ENCODE measurements around the gene NXNL1.

DNA sequence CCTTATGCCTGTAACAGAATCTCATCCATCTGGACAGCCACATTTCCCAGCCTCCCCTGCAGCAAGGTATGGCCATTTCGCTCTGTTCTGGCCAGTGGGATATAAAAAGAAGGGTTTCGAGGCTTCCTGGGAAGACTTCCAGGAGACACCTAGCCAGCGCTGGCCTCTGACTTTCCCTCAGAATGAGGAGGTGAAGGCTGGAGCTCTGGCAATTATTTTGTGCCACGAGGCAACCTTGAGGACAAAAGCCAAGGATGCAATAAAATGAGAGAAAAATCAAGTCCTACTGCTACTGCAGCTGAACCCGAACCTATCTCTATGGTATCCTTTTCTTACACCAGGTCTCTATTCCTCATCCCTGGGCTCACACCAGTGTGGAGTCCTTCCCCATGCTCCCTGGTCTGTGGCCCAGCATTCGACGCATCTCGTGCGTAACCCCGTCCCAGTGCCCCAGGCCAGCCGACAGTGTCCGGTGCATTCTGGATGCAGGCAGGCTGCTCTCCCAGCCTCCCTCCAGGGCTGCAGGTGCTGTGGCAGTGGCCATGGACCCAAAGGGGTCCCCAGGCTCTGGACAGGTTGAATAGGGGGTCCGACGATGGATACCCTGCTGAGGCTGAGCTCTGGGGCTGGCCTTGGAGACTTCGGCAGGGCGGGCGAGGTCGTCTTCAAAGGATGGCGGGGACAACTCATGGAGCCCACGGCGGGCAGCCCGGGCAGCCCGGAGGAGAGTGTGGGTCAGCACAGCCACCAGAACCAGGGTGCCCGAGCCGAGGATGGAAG lies 24.4 kb downstream of the NXNL1 start:
- TF ChIP-seq, protein P1, sequence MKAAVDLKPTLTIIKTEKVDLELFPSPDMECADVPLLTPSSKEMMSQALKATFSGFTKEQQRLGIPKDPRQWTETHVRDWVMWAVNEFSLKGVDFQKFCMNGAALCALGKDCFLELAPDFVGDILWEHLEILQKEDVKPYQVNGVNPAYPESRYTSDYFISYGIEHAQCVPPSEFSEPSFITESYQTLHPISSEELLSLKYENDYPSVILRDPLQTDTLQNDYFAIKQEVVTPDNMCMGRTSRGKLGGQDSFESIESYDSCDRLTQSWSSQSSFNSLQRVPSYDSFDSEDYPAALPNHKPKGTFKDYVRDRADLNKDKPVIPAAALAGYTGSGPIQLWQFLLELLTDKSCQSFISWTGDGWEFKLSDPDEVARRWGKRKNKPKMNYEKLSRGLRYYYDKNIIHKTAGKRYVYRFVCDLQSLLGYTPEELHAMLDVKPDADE (CRISPR knock-in tag; IDR thresholded peaks at IDR 0.05), result no peak
- TF ChIP-seq POLR2AphosphoS5 (IDR thresholded peaks at IDR 0.05; ENCODE audit: low read depth, low read length) (no peak), SP2 (CRISPR knock-in tag; IDR thresholded peaks at IDR 0.05) (no peak), TOE1 (CRISPR knock-in tag; IDR thresholded peaks at IDR 0.05) (no peak)
- TF ChIP-seq, protein P2, sequence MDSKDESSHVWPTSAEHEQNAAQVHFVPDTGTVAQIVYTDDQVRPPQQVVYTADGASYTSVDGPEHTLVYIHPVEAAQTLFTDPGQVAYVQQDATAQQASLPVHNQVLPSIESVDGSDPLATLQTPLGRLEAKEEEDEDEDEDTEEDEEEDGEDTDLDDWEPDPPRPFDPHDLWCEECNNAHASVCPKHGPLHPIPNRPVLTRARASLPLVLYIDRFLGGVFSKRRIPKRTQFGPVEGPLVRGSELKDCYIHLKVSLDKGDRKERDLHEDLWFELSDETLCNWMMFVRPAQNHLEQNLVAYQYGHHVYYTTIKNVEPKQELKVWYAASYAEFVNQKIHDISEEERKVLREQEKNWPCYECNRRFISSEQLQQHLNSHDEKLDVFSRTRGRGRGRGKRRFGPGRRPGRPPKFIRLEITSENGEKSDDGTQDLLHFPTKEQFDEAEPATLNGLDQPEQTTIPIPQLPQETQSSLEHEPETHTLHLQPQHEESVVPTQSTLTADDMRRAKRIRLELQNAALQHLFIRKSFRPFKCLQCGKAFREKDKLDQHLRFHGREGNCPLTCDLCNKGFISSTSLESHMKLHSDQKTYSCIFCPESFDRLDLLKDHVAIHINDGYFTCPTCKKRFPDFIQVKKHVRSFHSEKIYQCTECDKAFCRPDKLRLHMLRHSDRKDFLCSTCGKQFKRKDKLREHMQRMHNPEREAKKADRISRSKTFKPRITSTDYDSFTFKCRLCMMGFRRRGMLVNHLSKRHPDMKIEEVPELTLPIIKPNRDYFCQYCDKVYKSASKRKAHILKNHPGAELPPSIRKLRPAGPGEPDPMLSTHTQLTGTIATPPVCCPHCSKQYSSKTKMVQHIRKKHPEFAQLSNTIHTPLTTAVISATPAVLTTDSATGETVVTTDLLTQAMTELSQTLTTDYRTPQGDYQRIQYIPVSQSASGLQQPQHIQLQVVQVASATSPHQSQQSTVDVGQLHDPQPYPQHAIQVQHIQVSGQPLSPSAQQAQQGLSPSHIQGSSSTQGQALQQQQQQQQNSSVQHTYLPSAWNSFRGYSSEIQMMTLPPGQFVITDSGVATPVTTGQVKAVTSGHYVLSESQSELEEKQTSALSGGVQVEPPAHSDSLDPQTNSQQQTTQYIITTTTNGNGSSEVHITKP (CRISPR knock-in tag; IDR thresholded peaks at IDR 0.05; ENCODE audit: low read depth), result no peak

All from HepG2 (cell line).